GM18507 (cell line): ENCODE results near the gene GIGYF1.

ENCODE experiments used
- DNase-seq: peaks from one replicate; pipeline ENCODE4 v3.0.0; 2011; ENCODE audit warnings: low read depth; ENCODE audit not compliant: insufficient read length; ENCODE audit errors: extremely low spot score
- FAIRE-seq: peaks from 2 replicates; lab custom pipeline; 2011; peaks lifted over from hg19 to GRCh38; lab: Jason Lieb, UNC

Gene GIGYF1

GRCh38 chr7:100642534-100642907 is 51.5 kb downstream of the GIGYF1 start:
- FAIRE-seq (peak; percentile 42), DNase-seq (peak; percentile 71)

GRCh38 chr7:100641860-100642533 is 52.1 kb downstream of the GIGYF1 start:
- FAIRE-seq (no peak), DNase-seq (no peak)

DNA sequence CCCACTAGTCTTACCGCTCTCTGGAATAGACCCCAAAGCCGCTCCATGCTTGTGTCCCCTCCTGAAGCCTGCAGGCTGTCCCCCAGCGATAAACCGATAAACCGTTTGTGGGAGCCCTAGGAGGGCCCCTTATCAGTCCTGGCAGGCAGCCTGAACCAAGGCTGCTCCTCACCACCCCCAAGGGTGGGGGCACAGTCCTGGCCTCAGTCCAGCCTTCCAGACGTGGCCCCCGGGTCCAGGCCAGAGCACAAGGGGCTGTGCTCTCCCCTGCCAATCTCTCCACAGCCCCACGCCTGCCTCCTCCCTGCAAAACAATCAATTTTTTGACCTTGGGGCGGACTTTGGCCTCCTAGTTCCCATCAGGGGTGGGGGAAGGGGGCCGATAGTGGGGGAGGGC is 52.6 kb downstream of the GIGYF1 start, which contains the start of gene TFR2:
Gene TFR2, minus strand, starts transcription at position 90 of the 397 bp plus-strand sequence. Its CDS starts 43 bp downstream, at position 47.
- no peak for FAIRE-seq
- no peak for DNase-seq

- no peak for DNase-seq
- FAIRE-seq, result no peak
Observed at GRCh38 chr7:100640517-100641440, 53.3 kb downstream of the GIGYF1 start.

GRCh38 chr7:100639995-100640516 is 54.0 kb downstream of the GIGYF1 start:
- no peak for DNase-seq
- no peak for FAIRE-seq

- DNase-seq, result peak; percentile 47
- FAIRE-seq, result peak; percentile 73
Observed at GRCh38 chr7:100632951-100633717, 60.9 kb downstream of the GIGYF1 start.

DNA sequence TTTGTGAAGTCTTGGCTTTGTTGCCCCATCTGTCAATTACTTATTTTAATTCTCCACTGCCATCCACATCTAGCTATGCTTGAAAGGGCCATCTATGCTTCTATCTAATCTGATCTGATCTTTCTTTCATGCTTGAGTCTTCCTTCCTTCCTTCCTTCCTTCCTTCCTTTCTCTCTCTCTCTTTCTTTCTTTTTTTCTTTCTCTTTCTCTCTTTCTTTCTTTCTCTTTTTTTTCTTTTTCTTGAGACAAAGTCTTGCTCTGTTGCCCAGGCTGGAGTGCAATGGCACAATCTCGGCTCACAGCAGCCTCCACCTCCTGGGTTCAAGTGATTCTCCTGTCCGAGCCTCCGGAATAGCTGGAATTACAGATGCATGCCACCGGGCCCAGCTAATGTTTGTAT is 64.0 kb downstream of the GIGYF1 start:
- FAIRE-seq (no peak), DNase-seq (no peak)
